CD4-positive, alpha-beta T cell treated with Interleukin-4 for 1 hour (primary cell): Measurements from ENCODE around the gene PPDPF.

Experiments used
- DNase-seq, 2 donors: peaks; one replicate each; pipeline ENCODE4 v3.0.0-alpha.2; 2020 to 2022

PPDPF gene

GRCh38 chr20:63488315-63489251, 32.0 kb upstream of the PPDPF start:
- no peak for DNase-seq

DNA sequence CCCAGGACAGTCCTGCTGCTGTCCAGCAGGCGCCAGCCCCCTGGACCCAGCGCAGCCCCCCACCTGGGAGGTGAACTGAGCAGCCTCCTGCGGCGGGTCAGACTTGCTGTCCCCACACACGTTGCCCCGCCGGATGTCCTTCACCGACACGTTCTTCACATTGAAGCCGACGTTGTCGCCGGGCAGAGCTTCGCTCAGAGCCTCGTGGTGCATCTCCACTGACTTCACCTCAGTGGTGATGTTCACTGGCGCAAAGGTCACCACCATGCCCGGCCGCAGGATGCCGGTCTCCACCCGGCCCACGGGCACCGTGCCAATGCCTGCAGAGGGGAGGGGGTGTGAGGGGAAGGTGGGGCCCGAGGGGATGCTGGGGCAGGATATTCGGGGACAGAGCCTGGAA, 30.1 kb upstream of the PPDPF start:
- no peak for DNase-seq

DNA sequence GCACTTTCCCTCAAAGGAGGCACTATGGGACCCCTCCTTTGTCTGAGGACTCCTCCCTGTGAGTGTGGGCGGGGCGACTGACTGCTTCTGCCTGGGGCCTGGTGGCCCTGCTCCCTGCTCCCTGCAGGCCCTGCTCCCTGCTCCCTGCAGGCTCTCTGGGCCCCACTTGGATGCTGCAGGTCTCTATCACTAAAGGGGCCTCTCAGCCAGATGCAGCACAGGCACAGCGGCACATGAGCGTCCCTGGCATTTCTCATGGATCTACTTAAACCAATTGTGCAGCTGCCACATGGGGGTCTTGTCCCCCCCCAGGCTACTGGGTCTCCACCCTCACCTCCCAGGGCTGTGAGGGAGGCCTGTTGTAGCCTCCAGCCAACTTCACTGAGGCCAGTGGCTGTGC, 29.5 kb upstream of the PPDPF start:
- DNase-seq = no peak

DNA sequence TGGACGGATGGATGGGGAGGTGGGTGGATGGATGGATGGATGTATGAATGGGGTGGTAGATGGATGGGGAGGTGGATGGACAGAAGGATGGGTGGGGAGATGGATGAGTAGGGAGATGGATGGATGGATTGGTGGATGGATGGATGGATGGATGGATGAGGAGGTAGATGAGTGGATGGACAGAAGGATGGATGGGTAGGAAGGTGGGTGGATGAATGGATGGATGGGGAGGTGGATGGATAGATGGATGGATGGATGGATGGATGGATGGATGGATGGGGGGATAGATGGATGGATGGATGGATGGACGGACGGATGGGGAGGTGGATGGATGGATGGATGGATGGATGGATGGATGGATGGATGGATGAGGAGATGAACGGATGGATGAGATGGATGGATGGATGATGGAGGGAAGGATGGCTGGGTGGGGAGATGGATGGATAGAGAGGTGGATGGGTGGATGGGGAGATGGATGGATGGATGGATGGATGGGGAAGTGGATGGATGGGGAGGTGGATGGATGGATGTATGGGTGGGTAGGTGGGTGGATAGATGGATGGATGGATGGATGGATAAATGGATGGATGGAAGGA, 28.8 kb upstream of the PPDPF start:
- DNase-seq = no peak

DNA sequence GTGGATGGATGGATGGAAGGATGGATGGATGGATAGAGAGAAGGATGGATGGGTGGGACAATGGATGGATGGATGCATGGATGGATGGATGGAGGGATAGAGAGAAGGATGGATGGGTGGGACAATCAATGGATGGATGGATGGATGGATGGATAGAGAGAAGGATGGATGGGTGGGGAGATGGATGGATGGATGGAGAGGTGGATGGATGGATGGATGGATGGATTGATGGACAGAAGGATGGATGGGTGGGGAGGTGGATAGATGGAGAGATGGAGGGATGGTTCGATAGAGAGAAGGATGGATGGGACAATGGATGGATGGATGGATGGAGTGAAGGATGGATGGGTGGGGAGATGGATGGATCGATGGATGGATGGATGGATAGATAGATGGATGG, 28.0 kb upstream of the PPDPF start:
- no peak for DNase-seq

- no peak for DNase-seq
Observed at GRCh38 chr20:63492982-63493381, 27.6 kb upstream of the PPDPF start.

DNA sequence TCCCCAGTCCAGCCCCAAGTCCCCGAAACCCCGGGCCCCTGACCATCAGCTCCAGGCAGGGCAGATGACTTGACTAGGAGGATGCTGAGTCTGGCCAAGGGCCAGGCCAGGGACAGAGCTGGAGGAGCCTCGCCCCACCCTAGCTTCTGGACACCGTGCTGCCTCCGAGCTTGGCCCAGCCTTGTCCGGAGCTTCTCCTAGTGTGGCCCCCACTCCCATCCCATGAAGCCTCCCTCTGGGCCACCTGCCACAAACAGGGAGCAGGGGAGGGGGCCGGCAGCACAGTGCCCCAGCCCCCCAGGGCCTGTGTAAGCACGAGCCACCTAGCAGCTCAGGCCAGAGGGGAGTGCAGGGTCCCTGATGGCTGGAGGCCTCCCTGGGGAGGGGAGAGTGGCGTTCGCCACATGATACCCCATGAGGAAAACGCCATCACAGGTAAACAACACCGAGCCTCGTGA, 27.0 kb upstream of the PPDPF start:
- no peak for DNase-seq

GRCh38 chr20:63494084-63494419, 26.5 kb upstream of the PPDPF start:
- DNase-seq = no peak

DNA sequence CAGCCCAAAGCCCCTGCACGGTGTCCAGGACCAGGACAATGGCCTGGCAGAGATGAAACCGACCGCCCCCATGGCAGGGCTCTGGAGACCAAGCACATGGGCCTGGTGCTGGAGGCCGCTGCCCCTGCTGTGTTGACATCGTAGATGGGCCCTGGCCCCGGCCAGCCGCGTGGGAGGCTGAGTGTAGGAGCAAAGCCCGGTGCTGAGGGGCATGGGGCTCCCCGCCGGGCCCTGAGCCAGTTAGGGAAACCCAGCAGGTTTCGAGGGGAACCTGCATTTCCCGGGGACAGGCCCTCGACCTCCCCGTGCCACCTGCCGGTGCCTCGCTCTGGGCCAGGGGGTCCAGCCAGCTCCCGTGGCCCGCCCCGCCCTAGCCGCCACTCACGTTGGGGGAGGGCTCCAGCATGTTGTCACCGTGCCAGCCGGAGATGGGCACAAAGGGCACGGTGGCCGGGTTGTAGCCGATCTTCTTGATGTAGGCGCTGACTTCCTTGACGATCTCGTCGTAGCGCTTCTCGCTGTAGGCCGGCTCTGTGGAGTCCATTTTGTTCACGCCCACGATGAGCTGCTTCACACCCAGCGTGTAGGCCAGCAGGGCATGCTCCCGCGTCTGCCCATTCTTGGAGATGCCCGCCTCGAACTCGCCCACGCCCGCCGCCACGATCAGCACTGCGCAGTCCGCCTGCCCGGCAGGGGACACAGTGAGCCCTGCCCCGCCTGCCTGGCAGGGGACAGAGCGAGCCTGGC, 26.0 kb upstream of the PPDPF start:
- no peak for DNase-seq

DNA sequence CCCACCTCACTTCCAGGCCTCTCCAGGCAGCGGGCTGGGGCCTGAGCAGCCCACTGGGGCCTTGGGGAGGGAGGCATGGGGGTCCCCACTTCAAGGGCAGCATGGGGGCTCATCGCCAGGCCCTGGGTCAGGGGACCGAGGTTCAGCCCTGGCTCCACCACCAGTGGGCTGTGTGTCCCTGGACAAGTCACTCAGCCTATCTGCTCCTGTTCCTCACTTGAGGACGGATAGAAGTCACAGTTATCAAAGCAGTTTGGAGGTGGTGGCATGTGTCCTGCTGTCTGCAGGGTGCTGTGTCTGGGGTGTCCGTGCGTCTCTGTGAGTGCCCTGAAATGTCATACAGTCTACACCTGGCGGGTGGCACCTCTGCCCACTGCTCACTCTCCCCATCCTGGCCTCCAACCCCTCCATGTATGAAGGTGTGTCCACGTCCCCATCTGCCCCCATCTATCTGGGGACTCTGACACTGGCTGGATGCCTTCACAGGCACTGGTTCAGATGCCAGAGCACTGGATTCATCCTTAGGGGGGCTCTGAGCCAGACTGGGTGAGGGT, 25.3 kb upstream of the PPDPF start:
- no peak for DNase-seq

- peak; percentile 73 for DNase-seq
Observed at GRCh38 chr20:63495741-63496595, 24.6 kb upstream of the PPDPF start.

DNA sequence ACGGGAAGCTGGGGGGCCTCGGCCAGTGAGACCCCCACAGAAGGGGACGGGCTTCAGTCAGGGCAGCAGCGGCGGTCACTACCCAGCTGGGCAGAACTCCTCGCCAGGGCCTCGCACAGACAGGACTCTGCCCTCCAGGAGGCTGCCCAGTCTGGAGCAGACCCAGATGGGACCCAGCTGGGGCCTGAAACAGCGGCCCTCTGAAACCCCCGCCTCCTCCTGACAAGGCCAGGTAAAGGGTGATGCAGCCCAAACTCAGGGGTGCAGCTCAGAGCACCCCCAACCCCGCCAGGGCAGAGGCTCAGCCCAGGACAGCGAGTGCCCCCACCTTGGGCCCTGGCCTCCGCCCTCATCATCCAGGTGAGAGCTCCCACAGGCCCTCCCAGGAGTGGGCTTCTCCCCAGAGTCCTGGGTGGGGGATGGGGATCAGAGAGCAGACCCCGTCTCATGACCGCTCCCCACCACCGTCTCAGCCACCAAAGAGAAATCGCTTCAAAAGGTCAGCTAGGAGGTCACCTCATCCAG, 23.9 kb upstream of the PPDPF start:
- no peak for DNase-seq

GRCh38 chr20:63497138-63497945, 23.2 kb upstream of the PPDPF start:
- no peak for DNase-seq

DNA sequence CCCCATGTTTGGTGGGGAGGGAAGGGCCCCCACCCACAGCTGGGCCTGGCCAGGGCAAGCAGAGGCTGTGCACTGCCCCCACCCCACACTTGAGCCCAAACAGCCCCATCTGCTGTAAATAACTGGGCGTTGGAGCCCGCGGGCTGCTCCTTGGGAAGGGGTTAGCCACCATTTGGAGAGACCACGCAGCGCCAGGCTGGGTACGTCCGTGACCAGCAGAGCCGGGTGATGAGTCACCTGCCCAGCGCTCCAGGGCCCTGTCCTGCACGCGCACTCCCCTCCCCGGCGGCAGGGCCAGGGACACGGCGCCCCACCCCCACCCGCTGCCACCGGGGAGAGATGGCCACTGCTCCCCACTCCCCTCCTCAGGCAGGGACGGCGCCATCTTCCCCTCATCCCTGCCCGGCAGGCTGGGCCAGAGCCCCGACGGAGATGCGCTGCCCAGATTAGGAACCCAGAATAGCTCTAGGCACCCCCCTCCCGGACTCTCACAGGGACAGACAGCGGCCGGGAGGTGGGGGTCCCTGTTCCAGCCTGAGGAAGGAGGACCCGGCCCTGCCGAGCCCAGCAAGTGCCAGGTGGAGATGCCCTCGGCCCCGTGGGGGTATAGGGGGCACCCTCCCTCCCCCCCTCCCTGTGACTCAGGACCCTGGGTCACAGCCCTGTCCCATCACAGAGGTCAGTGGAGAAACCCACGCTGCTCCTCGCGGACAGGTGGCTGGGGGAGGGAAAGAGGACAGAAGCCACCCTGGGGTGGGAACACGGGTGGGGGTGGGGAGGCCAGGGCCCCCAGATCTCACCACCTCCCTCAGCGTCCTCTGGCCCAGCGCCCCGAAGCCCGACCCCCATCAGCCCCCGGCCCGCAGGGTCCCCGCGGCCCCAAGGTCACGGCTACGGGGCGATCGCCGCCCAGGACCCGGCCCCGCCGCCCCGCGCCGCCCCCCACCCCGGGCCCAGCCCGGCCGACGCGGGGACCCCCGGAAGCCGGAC, 22.3 kb upstream of the PPDPF start:
- DNase-seq = no peak

DNA sequence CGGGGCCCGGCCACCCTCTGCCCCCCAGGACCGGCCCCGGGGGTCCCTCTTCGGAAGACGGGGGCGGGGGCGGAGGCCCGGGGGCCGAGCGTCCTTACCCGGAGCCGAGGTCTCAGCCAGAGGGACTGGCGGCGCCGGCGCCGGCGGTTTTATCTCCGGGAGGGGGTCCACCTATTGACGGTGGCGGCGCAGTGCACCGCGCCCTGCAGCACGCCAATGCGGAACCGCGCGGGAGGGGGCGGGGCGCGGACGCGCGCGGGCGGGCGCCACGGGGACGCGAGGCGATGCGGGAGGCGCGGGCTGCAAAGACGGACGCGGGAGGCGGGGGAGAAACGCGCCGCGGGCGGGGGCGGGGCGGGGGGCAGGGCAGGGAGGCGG, 21.6 kb upstream of the PPDPF start, which contains the start of gene EEF1A2:
EEF1A2 (minus strand) TSS at position 124 of the 378 bp plus-strand sequence. CDS start 1,320 bp downstream, outside the sequence.
- DNase-seq = peak; percentile 57 to 58

DNA sequence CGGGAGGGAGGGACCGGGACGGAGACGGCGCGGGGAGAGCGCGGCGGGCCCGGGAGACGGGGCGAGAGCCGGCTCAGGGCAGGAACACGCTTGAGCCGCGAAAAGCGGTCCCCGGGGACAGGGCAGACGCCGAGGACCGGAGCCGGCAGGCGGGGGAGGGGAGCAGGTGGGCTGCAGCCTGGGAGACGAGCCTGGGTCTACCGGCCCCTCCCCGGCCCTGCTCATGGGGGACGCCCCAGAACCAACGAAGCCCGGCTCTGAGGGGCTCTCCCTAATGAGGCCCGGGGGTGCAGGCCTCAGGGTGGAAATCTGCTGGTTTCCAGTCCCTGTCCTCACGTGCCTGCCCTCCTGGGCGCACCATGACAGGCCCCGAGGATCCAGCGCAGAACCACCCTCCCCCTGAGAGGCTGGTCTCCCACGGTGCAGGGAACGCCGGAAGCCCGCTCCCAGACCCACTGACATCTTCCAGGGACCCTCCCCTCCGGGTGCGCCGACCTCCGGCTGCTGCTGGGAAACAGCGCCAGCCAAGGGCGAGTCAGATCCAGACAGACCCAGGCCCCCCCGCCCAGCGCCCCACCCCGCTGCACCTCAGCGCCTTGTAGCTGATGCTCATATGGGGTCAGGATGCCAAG, 21.1 kb upstream of the PPDPF start:
- no peak for DNase-seq

- no peak for DNase-seq
Observed at GRCh38 chr20:63500151-63500901, 20.2 kb upstream of the PPDPF start.
